ENCODE data around the gene OR51I2.

OR51I2 gene, protein sequence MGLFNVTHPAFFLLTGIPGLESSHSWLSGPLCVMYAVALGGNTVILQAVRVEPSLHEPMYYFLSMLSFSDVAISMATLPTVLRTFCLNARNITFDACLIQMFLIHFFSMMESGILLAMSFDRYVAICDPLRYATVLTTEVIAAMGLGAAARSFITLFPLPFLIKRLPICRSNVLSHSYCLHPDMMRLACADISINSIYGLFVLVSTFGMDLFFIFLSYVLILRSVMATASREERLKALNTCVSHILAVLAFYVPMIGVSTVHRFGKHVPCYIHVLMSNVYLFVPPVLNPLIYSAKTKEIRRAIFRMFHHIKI

GRCh38 chr11:5449023-5449422 lies at the start of gene OR51I2:
Gene OR51I2 (plus strand): TSS chr11:5449323. CDS start chr11:5453489, 4,166 bp downstream.
- H3K36me3 ChIP-seq (ENCODE audit: control insufficient read depth in 1 of 2, insufficient read depth in 2 of 2, low read length in 2 of 2): no peaks in the 10 kb centered on the region
- no peaks in the 10 kb centered on the region for H3K27me3 ChIP-seq (ENCODE audit: low read depth, low read length)
- H3K4me3 ChIP-seq (ENCODE audit: low read depth in 1 of 2, low read length in 2 of 2): no peak within 1 kb of the TSS
- no peaks in the 10 kb centered on the region for H3K4me1 ChIP-seq (ENCODE audit: control insufficient read depth in 1 of 2, insufficient read depth in 2 of 2, low read length in 2 of 2)
- H3K27ac ChIP-seq (ENCODE audit: low read length): no peak within 1 kb of the TSS
- no peaks in the 10 kb centered on the region for H3K9me3 ChIP-seq (ENCODE audit: control insufficient read depth in 1 of 2, low read length in 2 of 2)

- Histone ChIP-seq H3K27me3 (ENCODE audit: low read depth, low read length) (no peaks in the 10 kb centered on the region), H3K27ac (ENCODE audit: low read length) (no peak overlapping the region), H3K9me3 (ENCODE audit: control insufficient read depth in 1 of 2, low read length in 2 of 2) (no peaks in the 10 kb centered on the region), H3K4me3 (ENCODE audit: low read depth in 1 of 2, low read length in 2 of 2) (no peak overlapping the region), H3K4me1 (ENCODE audit: control insufficient read depth in 1 of 2, insufficient read depth in 2 of 2, low read length in 2 of 2) (no peaks in the 10 kb centered on the region), H3K36me3 (ENCODE audit: control insufficient read depth in 1 of 2, insufficient read depth in 2 of 2, low read length in 2 of 2) (no peaks in the 10 kb centered on the region)
Observed at GRCh38 chr11:5405173-5405572, 44.0 kb upstream of the OR51I2 start.

DNA sequence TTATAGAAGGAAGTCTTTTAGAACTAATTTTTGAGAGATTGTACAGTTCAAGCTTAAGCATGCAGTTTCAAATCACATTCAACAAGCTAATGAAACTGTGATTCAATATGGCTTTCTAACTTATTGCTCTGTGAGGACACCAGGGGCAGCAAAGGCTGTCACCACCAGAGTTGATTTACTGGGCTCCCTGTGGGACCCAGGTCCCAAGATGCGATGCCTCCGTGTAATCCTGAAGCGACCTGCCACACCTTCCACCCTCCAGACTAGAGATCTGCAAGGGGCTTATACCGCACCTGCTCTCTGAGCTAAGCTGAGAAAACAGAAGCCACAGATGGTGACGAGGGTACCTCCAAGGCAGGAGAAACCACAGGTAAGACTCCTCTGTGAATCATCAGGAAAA lies 28.1 kb upstream of the OR51I2 start:
- H3K36me3 ChIP-seq (ENCODE audit: control insufficient read depth in 1 of 2, insufficient read depth in 2 of 2, low read length in 2 of 2): no peaks in the 10 kb centered on the region
- no peaks in the 10 kb centered on the region for H3K4me1 ChIP-seq (ENCODE audit: control insufficient read depth in 1 of 2, insufficient read depth in 2 of 2, low read length in 2 of 2)
- no peaks in the 10 kb centered on the region for H3K9me3 ChIP-seq (ENCODE audit: control insufficient read depth in 1 of 2, low read length in 2 of 2)
- H3K4me3 ChIP-seq (ENCODE audit: low read depth in 1 of 2, low read length in 2 of 2): no peak overlapping the region
- no peaks in the 10 kb centered on the region for H3K27me3 ChIP-seq (ENCODE audit: low read depth, low read length)
- no peak overlapping the region for H3K27ac ChIP-seq (ENCODE audit: low read length)

- Histone ChIP-seq H3K4me1 (ENCODE audit: control insufficient read depth in 1 of 2, insufficient read depth in 2 of 2, low read length in 2 of 2) (no peaks in the 10 kb centered on the region), H3K4me3 (ENCODE audit: low read depth in 1 of 2, low read length in 2 of 2) (no peak within 1 kb of the TSS), H3K27ac (ENCODE audit: low read length) (no peak within 1 kb of the TSS), H3K36me3 (ENCODE audit: control insufficient read depth in 1 of 2, insufficient read depth in 2 of 2, low read length in 2 of 2) (no peaks in the 10 kb centered on the region), H3K27me3 (ENCODE audit: low read depth, low read length) (no peaks in the 10 kb centered on the region), H3K9me3 (ENCODE audit: control insufficient read depth in 1 of 2, low read length in 2 of 2) (no peaks in the 10 kb centered on the region)
Observed at GRCh38 chr11:5421811-5422210, 27.3 kb upstream of the OR51I2 start, which contains the start of gene OR51Q1. Gene OR51Q1 (plus strand): TSS chr11:5422111. CDS start chr11:5422201, 90 bp downstream.

- Histone ChIP-seq H3K4me1 (ENCODE audit: control insufficient read depth in 1 of 2, insufficient read depth in 2 of 2, low read length in 2 of 2) (no peaks in the 10 kb centered on the region), H3K27ac (ENCODE audit: low read length) (no peak overlapping the region), H3K4me3 (ENCODE audit: low read depth in 1 of 2, low read length in 2 of 2) (no peak overlapping the region), H3K27me3 (ENCODE audit: low read depth, low read length) (no peaks in the 10 kb centered on the region), H3K36me3 (ENCODE audit: control insufficient read depth in 1 of 2, insufficient read depth in 2 of 2, low read length in 2 of 2) (no peaks in the 10 kb centered on the region), H3K9me3 (ENCODE audit: control insufficient read depth in 1 of 2, low read length in 2 of 2) (no peaks in the 10 kb centered on the region)
Observed at GRCh38 chr11:5423131-5423530, 26.0 kb upstream of the OR51I2 start.

DNA sequence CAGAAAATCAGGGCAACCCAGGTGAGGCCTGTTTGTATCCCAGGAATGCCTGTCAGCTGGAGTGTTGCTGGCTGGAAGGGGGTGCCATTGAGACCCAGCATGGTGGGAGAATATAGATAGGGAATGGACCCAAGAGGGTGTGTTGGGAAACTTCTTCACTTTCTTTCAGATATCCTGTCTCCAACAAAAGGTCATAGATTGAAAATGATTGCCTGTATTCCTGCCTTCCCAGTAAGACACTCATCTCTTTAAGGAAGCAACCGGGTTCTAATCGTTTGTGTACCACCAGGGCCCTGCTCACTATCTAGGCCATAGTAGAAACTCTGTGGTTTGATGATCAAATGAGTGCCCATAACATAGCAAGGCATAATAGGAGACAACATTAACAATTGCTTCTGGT lies 7.7 kb upstream of the OR51I2 start, which contains the start of gene OR51I1:
Gene OR51I1 (minus strand): TSS at position 101 of the 400 bp plus-strand sequence. CDS start 0 bp downstream, at position 101.
- H3K27me3 ChIP-seq (ENCODE audit: low read depth, low read length): no peaks in the 10 kb centered on the region
- no peaks in the 10 kb centered on the region for H3K9me3 ChIP-seq (ENCODE audit: control insufficient read depth in 1 of 2, low read length in 2 of 2)
- no peaks in the 10 kb centered on the region for H3K4me1 ChIP-seq (ENCODE audit: control insufficient read depth in 1 of 2, insufficient read depth in 2 of 2, low read length in 2 of 2)
- no peak within 1 kb of the TSS for H3K27ac ChIP-seq (ENCODE audit: low read length)
- no peak within 1 kb of the TSS for H3K4me3 ChIP-seq (ENCODE audit: low read depth in 1 of 2, low read length in 2 of 2)
- no peaks in the 10 kb centered on the region for H3K36me3 ChIP-seq (ENCODE audit: control insufficient read depth in 1 of 2, insufficient read depth in 2 of 2, low read length in 2 of 2)

DNA sequence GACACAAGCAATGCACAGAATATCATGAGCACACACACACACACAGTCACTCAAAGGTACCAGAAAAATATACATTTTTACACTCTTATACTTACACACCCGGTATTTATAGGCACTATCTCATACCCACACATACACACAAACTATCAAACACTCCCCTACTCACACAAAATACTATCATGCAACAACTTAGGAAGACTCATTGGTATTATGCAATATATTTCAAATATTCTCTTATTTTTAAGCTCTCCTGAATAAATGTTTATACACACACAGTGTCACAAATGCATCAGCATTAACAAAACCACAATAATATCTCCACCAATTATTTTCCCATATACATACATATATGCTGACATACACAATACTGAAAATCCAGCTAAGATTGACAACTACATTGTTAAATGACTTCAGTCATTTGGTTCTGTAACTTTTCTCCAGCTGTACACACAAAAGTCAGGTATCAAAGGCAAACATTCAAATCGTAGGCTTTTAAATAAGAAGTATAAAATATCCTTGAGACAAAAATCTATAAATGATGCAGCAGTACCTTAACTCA lies 5.2 kb upstream of the OR51I2 start:
- Histone ChIP-seq H3K27me3 (ENCODE audit: low read depth, low read length) (no peaks in the 10 kb centered on the region), H3K9me3 (ENCODE audit: control insufficient read depth in 1 of 2, low read length in 2 of 2) (no peaks in the 10 kb centered on the region), H3K4me1 (ENCODE audit: control insufficient read depth in 1 of 2, insufficient read depth in 2 of 2, low read length in 2 of 2) (no peaks in the 10 kb centered on the region), H3K36me3 (ENCODE audit: control insufficient read depth in 1 of 2, insufficient read depth in 2 of 2, low read length in 2 of 2) (no peaks in the 10 kb centered on the region), H3K4me3 (ENCODE audit: low read depth in 1 of 2, low read length in 2 of 2) (no peak overlapping the region), H3K27ac (ENCODE audit: low read length) (no peak overlapping the region)

- Histone ChIP-seq H3K9me3 (ENCODE audit: control insufficient read depth in 1 of 2, low read length in 2 of 2) (no peaks in the 10 kb centered on the region), H3K4me3 (ENCODE audit: low read depth in 1 of 2, low read length in 2 of 2) (no peak overlapping the region), H3K4me1 (ENCODE audit: control insufficient read depth in 1 of 2, insufficient read depth in 2 of 2, low read length in 2 of 2) (no peaks in the 10 kb centered on the region), H3K27ac (ENCODE audit: low read length) (no peak overlapping the region), H3K27me3 (ENCODE audit: low read depth, low read length) (no peaks in the 10 kb centered on the region), H3K36me3 (ENCODE audit: control insufficient read depth in 1 of 2, insufficient read depth in 2 of 2, low read length in 2 of 2) (no peaks in the 10 kb centered on the region)
Observed at GRCh38 chr11:5449432-5449831, 309 bp downstream of the OR51I2 start.

- Histone ChIP-seq H3K36me3 (ENCODE audit: control insufficient read depth in 1 of 2, insufficient read depth in 2 of 2, low read length in 2 of 2) (no peaks in the 10 kb centered on the region), H3K9me3 (ENCODE audit: control insufficient read depth in 1 of 2, low read length in 2 of 2) (no peaks in the 10 kb centered on the region), H3K27me3 (ENCODE audit: low read depth, low read length) (no peaks in the 10 kb centered on the region), H3K4me3 (ENCODE audit: low read depth in 1 of 2, low read length in 2 of 2) (no peak overlapping the region), H3K27ac (ENCODE audit: low read length) (no peak overlapping the region), H3K4me1 (ENCODE audit: control insufficient read depth in 1 of 2, insufficient read depth in 2 of 2, low read length in 2 of 2) (no peaks in the 10 kb centered on the region)
Observed at GRCh38 chr11:5460983-5461621, 12.0 kb downstream of the OR51I2 start.

GRCh38 chr11:5467527-5467926 lies 18.4 kb downstream of the OR51I2 start:
- H3K4me3 ChIP-seq (ENCODE audit: low read depth in 1 of 2, low read length in 2 of 2): no peak overlapping the region
- H3K27me3 ChIP-seq (ENCODE audit: low read depth, low read length): no peaks in the 10 kb centered on the region
- H3K27ac ChIP-seq (ENCODE audit: low read length): no peak overlapping the region
- H3K36me3 ChIP-seq (ENCODE audit: control insufficient read depth in 1 of 2, insufficient read depth in 2 of 2, low read length in 2 of 2): no peaks in the 10 kb centered on the region
- H3K4me1 ChIP-seq (ENCODE audit: control insufficient read depth in 1 of 2, insufficient read depth in 2 of 2, low read length in 2 of 2): no peaks in the 10 kb centered on the region
- no peaks in the 10 kb centered on the region for H3K9me3 ChIP-seq (ENCODE audit: control insufficient read depth in 1 of 2, low read length in 2 of 2)

GRCh38 chr11:5473921-5474320 lies 24.8 kb downstream of the OR51I2 start:
- no peaks in the 10 kb centered on the region for H3K27me3 ChIP-seq (ENCODE audit: low read depth, low read length)
- no peaks in the 10 kb centered on the region for H3K4me1 ChIP-seq (ENCODE audit: control insufficient read depth in 1 of 2, insufficient read depth in 2 of 2, low read length in 2 of 2)
- no peak overlapping the region for H3K4me3 ChIP-seq (ENCODE audit: low read depth in 1 of 2, low read length in 2 of 2)
- no peak overlapping the region for H3K27ac ChIP-seq (ENCODE audit: low read length)
- no peaks in the 10 kb centered on the region for H3K36me3 ChIP-seq (ENCODE audit: control insufficient read depth in 1 of 2, insufficient read depth in 2 of 2, low read length in 2 of 2)
- H3K9me3 ChIP-seq (ENCODE audit: control insufficient read depth in 1 of 2, low read length in 2 of 2): no peaks in the 10 kb centered on the region
